Measurements from ENCODE around the gene INAFM2.
A peak's percentile ranks its signal among the peaks of the same experiment; 100 is the strongest.

- no peak for TF ChIP-seq EZH2phosphoT487 (IDR thresholded peaks at IDR 0.05; ENCODE audit: unreplicated experiment)
- TF ChIP-seq, protein P1, sequence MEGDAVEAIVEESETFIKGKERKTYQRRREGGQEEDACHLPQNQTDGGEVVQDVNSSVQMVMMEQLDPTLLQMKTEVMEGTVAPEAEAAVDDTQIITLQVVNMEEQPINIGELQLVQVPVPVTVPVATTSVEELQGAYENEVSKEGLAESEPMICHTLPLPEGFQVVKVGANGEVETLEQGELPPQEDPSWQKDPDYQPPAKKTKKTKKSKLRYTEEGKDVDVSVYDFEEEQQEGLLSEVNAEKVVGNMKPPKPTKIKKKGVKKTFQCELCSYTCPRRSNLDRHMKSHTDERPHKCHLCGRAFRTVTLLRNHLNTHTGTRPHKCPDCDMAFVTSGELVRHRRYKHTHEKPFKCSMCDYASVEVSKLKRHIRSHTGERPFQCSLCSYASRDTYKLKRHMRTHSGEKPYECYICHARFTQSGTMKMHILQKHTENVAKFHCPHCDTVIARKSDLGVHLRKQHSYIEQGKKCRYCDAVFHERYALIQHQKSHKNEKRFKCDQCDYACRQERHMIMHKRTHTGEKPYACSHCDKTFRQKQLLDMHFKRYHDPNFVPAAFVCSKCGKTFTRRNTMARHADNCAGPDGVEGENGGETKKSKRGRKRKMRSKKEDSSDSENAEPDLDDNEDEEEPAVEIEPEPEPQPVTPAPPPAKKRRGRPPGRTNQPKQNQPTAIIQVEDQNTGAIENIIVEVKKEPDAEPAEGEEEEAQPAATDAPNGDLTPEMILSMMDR (conservative IDR thresholded peaks at IDR 0.05; ENCODE audit: low read depth in 2 of 2), result peak; percentile 68 to 90
- no peak for TF ChIP-seq EZH2 (IDR thresholded peaks at IDR 0.05; ENCODE audit: low read depth, unreplicated experiment)
- TF ChIP-seq CREB1 (CRISPR knock-in tag; IDR thresholded peaks at IDR 0.05; ENCODE audit: low read depth), result no peak
- no peak for TF ChIP-seq POLR2AphosphoS5 (IDR thresholded peaks at IDR 0.05; ENCODE audit: low read depth)
- TF ChIP-seq, protein P2, sequence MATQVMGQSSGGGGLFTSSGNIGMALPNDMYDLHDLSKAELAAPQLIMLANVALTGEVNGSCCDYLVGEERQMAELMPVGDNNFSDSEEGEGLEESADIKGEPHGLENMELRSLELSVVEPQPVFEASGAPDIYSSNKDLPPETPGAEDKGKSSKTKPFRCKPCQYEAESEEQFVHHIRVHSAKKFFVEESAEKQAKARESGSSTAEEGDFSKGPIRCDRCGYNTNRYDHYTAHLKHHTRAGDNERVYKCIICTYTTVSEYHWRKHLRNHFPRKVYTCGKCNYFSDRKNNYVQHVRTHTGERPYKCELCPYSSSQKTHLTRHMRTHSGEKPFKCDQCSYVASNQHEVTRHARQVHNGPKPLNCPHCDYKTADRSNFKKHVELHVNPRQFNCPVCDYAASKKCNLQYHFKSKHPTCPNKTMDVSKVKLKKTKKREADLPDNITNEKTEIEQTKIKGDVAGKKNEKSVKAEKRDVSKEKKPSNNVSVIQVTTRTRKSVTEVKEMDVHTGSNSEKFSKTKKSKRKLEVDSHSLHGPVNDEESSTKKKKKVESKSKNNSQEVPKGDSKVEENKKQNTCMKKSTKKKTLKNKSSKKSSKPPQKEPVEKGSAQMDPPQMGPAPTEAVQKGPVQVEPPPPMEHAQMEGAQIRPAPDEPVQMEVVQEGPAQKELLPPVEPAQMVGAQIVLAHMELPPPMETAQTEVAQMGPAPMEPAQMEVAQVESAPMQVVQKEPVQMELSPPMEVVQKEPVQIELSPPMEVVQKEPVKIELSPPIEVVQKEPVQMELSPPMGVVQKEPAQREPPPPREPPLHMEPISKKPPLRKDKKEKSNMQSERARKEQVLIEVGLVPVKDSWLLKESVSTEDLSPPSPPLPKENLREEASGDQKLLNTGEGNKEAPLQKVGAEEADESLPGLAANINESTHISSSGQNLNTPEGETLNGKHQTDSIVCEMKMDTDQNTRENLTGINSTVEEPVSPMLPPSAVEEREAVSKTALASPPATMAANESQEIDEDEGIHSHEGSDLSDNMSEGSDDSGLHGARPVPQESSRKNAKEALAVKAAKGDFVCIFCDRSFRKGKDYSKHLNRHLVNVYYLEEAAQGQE (IDR thresholded peaks at IDR 0.05; ENCODE audit: unreplicated experiment), result no peak
- no peak for TF ChIP-seq ZNF331 (CRISPR knock-in tag; IDR thresholded peaks at IDR 0.05; ENCODE audit: low read depth)
- TF ChIP-seq STAT1 (IDR thresholded peaks at IDR 0.05; ENCODE audit: unreplicated experiment), result no peak
Measured at GRCh38 chr15:40344631-40345120, 21.2 kb downstream of the INAFM2 start.

All from GM23338 (cell line).